Activated CD4-positive, alpha-beta memory T cell treated with anti-CD3 and anti-CD28 coated beads, Interleukin-2, amount 10 ng/mL, durations not matched to agents 7 days and 5 days (primary cell): ENCODE data around the gene ANKRD55. TPM values are rescaled to one million over a fixed set of nuclear protein-coding genes. Genes with fewer than 3 reads are reported as not detected.
"Not testable (repeated sequence)": the region's sequence is repeated elsewhere in the genome, so short reads cannot be mapped to it uniquely, and the experiment has no call there.

Source experiments
- CTCF ChIA-PET: fragments of 350-600 bp; sonication (Branson Sonifier 250); formaldehyde crosslinking; loops from one replicate; lab custom pipeline; 2021; ENCODE audit warnings: antibody characterized with exemption, inconsistent platforms; lab: Charles Lee
- POLR2A ChIA-PET: fragments of 350-600 bp; sonication (Branson Sonifier 250); formaldehyde crosslinking; loops from one replicate; lab custom pipeline; 2021; ENCODE audit warnings: antibody characterized with exemption; lab: Charles Lee
- DNase-seq: peaks from one replicate; pipeline ENCODE4 v3.0.0-alpha.2; 2020
- H3K27ac Mint-ChIP-seq: one replicate; pipeline ENCODE4 v1.8.0; 2021; ENCODE audit warnings: mild to moderate bottlenecking, mixed read lengths
- H3K27me3 Mint-ChIP-seq: one replicate; pipeline ENCODE4 v1.8.0; 2021; ENCODE audit warnings: mixed read lengths
- H3K36me3 Mint-ChIP-seq: one replicate; pipeline ENCODE4 v1.8.0; 2021; ENCODE audit warnings: low read depth, mixed read lengths
- H3K4me1 Mint-ChIP-seq: one replicate; pipeline ENCODE4 v1.8.0; 2021; ENCODE audit warnings: mixed read lengths
- H3K4me3 Mint-ChIP-seq: one replicate; pipeline ENCODE4 v1.8.0; 2021; ENCODE audit warnings: mild to moderate bottlenecking, mixed read lengths
- H3K9me3 Mint-ChIP-seq: one replicate; pipeline ENCODE4 v1.8.0; 2021; ENCODE audit warnings: mixed read lengths
- total RNA-seq, 2 experiments: library from RNA; stranded (reverse); gene quantifications; one replicate each; pipeline ENCODE4 v1.2.3, GENCODE V29; 2021

The ANKRD55 gene
- total RNA-seq, 2 experiments from 2014 or later: 3.5 to 3.7 TPM

- POLR2A ChIA-PET, H3K27ac Mint-ChIP-seq, H3K36me3 Mint-ChIP-seq, H3K9me3 Mint-ChIP-seq, H3K4me3 Mint-ChIP-seq, DNase-seq, H3K27me3 Mint-ChIP-seq: not testable (repeated sequence)
- CTCF ChIA-PET: interaction anchor here (0.6 to 8.7 kb wide), 5 partner anchors 211 to 951 kb away, joined by 3 to 161 read pairs (median 5); no protein-coding TSS in a partner anchor
- peaks cover 17% of the 10 kb centered on the region for H3K4me1 Mint-ChIP-seq
Observed at GRCh38 chr5:56268707-56269106, 35.6 kb upstream of the ANKRD55 start.

GRCh38 chr5:56267856-56268255 is 34.7 kb upstream of the ANKRD55 start:
- H3K4me3 Mint-ChIP-seq: no peak overlapping the region
- no peak for DNase-seq
- CTCF ChIA-PET: interaction anchor here (1.0 to 8.7 kb wide), 2 partner anchors 332 to 571 kb away, joined by 3 to 161 read pairs; no protein-coding TSS in a partner anchor
- POLR2A ChIA-PET: no interaction called here
- H3K4me1 Mint-ChIP-seq: peaks cover 17% of the 10 kb centered on the region
- H3K27me3 Mint-ChIP-seq: peaks cover 9% of the 10 kb centered on the region
- H3K36me3 Mint-ChIP-seq: no peaks in the 10 kb centered on the region
- no peaks in the 10 kb centered on the region for H3K9me3 Mint-ChIP-seq
- no peak overlapping the region for H3K27ac Mint-ChIP-seq

- Mint-ChIP-seq H3K9me3 (no peaks in the 10 kb centered on the region), H3K27ac (no peak overlapping the region), H3K4me3 (no peak overlapping the region), H3K4me1 (peaks cover 2% of the 10 kb centered on the region), H3K36me3 (no peaks in the 10 kb centered on the region), H3K27me3 (peaks cover 9% of the 10 kb centered on the region)
- ChIA-PET POLR2A (no interaction called here), CTCF (interaction anchor here (0.6 to 1.7 kb wide), 7 partner anchors 9 to 874 kb away, joined by 3 to 9 read pairs (median 3); no protein-coding TSS in a partner anchor)
- DNase-seq: no peak
Observed at GRCh38 chr5:56264417-56265025, 31.4 kb upstream of the ANKRD55 start.

GRCh38 chr5:56262279-56262678 is 29.1 kb upstream of the ANKRD55 start:
- Mint-ChIP-seq H3K27ac (no peak overlapping the region), H3K9me3 (no peaks in the 10 kb centered on the region), H3K36me3 (no peaks in the 10 kb centered on the region), H3K27me3 (peaks cover 9% of the 10 kb centered on the region), H3K4me1 (no peaks in the 10 kb centered on the region), H3K4me3 (no peak overlapping the region)
- POLR2A ChIA-PET: no interaction called here
- CTCF ChIA-PET: no interaction called here
- DNase-seq: no peak

GRCh38 chr5:56259002-56259511 is 25.9 kb upstream of the ANKRD55 start:
- CTCF ChIA-PET: no interaction called here
- Mint-ChIP-seq H3K27me3 (peaks cover 9% of the 10 kb centered on the region), H3K27ac (no peak overlapping the region), H3K4me1 (no peaks in the 10 kb centered on the region), H3K9me3 (no peaks in the 10 kb centered on the region), H3K4me3 (no peak overlapping the region), H3K36me3 (no peaks in the 10 kb centered on the region)
- POLR2A ChIA-PET: interaction anchor here (0.7 to 1.1 kb wide), 2 partner anchors 31 to 222 kb away, joined by 3 to 4 read pairs; no protein-coding TSS in a partner anchor
- DNase-seq: no peak

GRCh38 chr5:56257763-56258529 is 24.8 kb upstream of the ANKRD55 start:
- H3K4me1 Mint-ChIP-seq, H3K36me3 Mint-ChIP-seq, H3K27ac Mint-ChIP-seq, H3K9me3 Mint-ChIP-seq, H3K4me3 Mint-ChIP-seq, H3K27me3 Mint-ChIP-seq, DNase-seq: not testable (repeated sequence)
- CTCF ChIA-PET: interaction anchor here (0.8 kb wide), 1 partner anchor 50 kb away, joined by 3 read pairs; no protein-coding TSS in a partner anchor
- POLR2A ChIA-PET: interaction anchor here (0.7 kb wide), 1 partner anchor 30 kb away, joined by 3 read pairs; no protein-coding TSS in a partner anchor

- Mint-ChIP-seq H3K4me1 (no peaks in the 10 kb centered on the region), H3K27ac (no peak overlapping the region), H3K9me3 (no peaks in the 10 kb centered on the region), H3K27me3 (peaks cover 9% of the 10 kb centered on the region), H3K4me3 (no peak overlapping the region), H3K36me3 (no peaks in the 10 kb centered on the region)
- no peak for DNase-seq
- ChIA-PET POLR2A (no interaction called here), CTCF (interaction anchor here (0.8 kb wide), 1 partner anchor 49 kb away, joined by 3 read pairs; no protein-coding TSS in a partner anchor)
Observed at GRCh38 chr5:56257010-56257409, 23.9 kb upstream of the ANKRD55 start.

GRCh38 chr5:56255502-56255901 is 22.4 kb upstream of the ANKRD55 start:
- Mint-ChIP-seq H3K36me3 (no peaks in the 10 kb centered on the region), H3K4me3 (no peak overlapping the region), H3K27me3 (peaks cover 9% of the 10 kb centered on the region), H3K4me1 (no peaks in the 10 kb centered on the region), H3K27ac (no peak overlapping the region), H3K9me3 (no peaks in the 10 kb centered on the region)
- ChIA-PET CTCF (interaction anchor here (0.8 kb wide), 1 partner anchor 9 kb away, joined by 3 read pairs; no protein-coding TSS in a partner anchor), POLR2A (no interaction called here)
- no peak for DNase-seq

GRCh38 chr5:56253924-56254323 is 20.8 kb upstream of the ANKRD55 start:
- peaks cover 2% of the 10 kb centered on the region for H3K36me3 Mint-ChIP-seq
- H3K4me1 Mint-ChIP-seq: no peaks in the 10 kb centered on the region
- DNase-seq: no peak
- POLR2A ChIA-PET: no interaction called here
- peaks cover 8% of the 10 kb centered on the region for H3K27me3 Mint-ChIP-seq
- H3K9me3 Mint-ChIP-seq: peaks cover 3% of the 10 kb centered on the region
- no peak overlapping the region for H3K27ac Mint-ChIP-seq
- H3K4me3 Mint-ChIP-seq: no peak overlapping the region
- CTCF ChIA-PET: no interaction called here

GRCh38 chr5:56253126-56253525 is 20.0 kb upstream of the ANKRD55 start:
- Mint-ChIP-seq H3K27me3 (peaks cover 7% of the 10 kb centered on the region), H3K4me3 (no peak overlapping the region), H3K36me3 (peaks cover 2% of the 10 kb centered on the region), H3K4me1 (no peaks in the 10 kb centered on the region), H3K27ac (no peak overlapping the region), H3K9me3 (peaks cover 11% of the 10 kb centered on the region)
- ChIA-PET CTCF (no interaction called here), POLR2A (no interaction called here)
- no peak for DNase-seq

GRCh38 chr5:56251918-56252553 is 18.9 kb upstream of the ANKRD55 start:
- ChIA-PET CTCF (interaction anchor here (0.6 kb wide), 1 partner anchor 233 kb away, joined by 3 read pairs; no protein-coding TSS in a partner anchor), POLR2A (no interaction called here)
- H3K36me3 Mint-ChIP-seq: peaks cover 2% of the 10 kb centered on the region
- H3K9me3 Mint-ChIP-seq: peaks cover 13% of the 10 kb centered on the region
- no peaks in the 10 kb centered on the region for H3K4me1 Mint-ChIP-seq
- H3K27me3 Mint-ChIP-seq: peaks cover 9% of the 10 kb centered on the region
- H3K4me3 Mint-ChIP-seq: no peak overlapping the region
- DNase-seq: no peak
- H3K27ac Mint-ChIP-seq: no peak overlapping the region

GRCh38 chr5:56251440-56251839 is 18.3 kb upstream of the ANKRD55 start:
- H3K4me1 Mint-ChIP-seq: no peaks in the 10 kb centered on the region
- no peak overlapping the region for H3K4me3 Mint-ChIP-seq
- peaks cover 2% of the 10 kb centered on the region for H3K36me3 Mint-ChIP-seq
- ChIA-PET POLR2A (no interaction called here), CTCF (no interaction called here)
- peaks cover 13% of the 10 kb centered on the region for H3K9me3 Mint-ChIP-seq
- peaks cover 7% of the 10 kb centered on the region for H3K27me3 Mint-ChIP-seq
- no peak overlapping the region for H3K27ac Mint-ChIP-seq
- DNase-seq: no peak
